CD14-positive monocyte (primary cell): Measurements from ENCODE around the gene DOHH. TPM values are rescaled to one million over a fixed set of nuclear protein-coding genes. Genes with fewer than 3 reads are reported as not detected.
A peak's percentile ranks its signal among the peaks of the same experiment; 100 is the strongest.

Experiments
- DNase-seq, 3 donors: peaks; one replicate each; pipeline ENCODE4 v3.0.0-alpha.2; 2011 to 2022
- H2AFZ ChIP-seq: 2 replicates; pipeline ENCODE4 v1.6.0; 2012; ENCODE audit warnings: mild to moderate bottlenecking, low read depth, low read length, inconsistent platforms; ENCODE audit not compliant: insufficient read depth, poor library complexity, severe bottlenecking
- H3K27ac ChIP-seq, 2 donors: 1 replicate in 1 of 2; 2 replicates in 1 of 2; pipeline ENCODE4 v1.5.1; 2012 to 2013; ENCODE audit warnings: low read length in 2 of 2, control low read depth in 1 of 2, inconsistent platforms in 1 of 2, low read depth in 1 of 2, mild to moderate bottlenecking in 1 of 2
- H3K27me3 ChIP-seq, 2 donors: one replicate each; pipeline versions ENCODE4 v1.6.0 to v1.6.1; 2011 to 2013; ENCODE audit warnings: low read length in 2 of 2; ENCODE audit not compliant: control insufficient read depth in 2 of 2, insufficient read depth in 2 of 2
- H3K36me3 ChIP-seq, 2 donors: replicated peaks in 1 of 2; 1 replicate in 1 of 2; 2 replicates in 1 of 2; pipeline versions ENCODE4 v1.5.1 to v1.6.1; 2012 to 2013; ENCODE audit warnings: low read length in 2 of 2, control low read depth in 1 of 2, inconsistent platforms in 1 of 2, mild to moderate bottlenecking in 1 of 2; ENCODE audit not compliant: insufficient read depth in 2 of 2, control insufficient read depth in 1 of 2
- H3K4me1 ChIP-seq, 2 donors: 1 replicate in 1 of 2; 2 replicates in 1 of 2; pipeline versions ENCODE4 v1.5.1 to v1.6.1; 2012 to 2013; ENCODE audit warnings: low read length in 2 of 2, control low read depth in 1 of 2, inconsistent platforms in 1 of 2, mild to moderate bottlenecking in 1 of 2, moderate library complexity in 1 of 2; ENCODE audit not compliant: insufficient read depth in 2 of 2, control insufficient read depth in 1 of 2
- H3K4me2 ChIP-seq: replicated peaks from 2 replicates; pipeline ENCODE3; 2012; ENCODE audit warnings: low read length, moderate library complexity, mild to moderate bottlenecking; ENCODE audit not compliant: poor library complexity, severe bottlenecking; ENCODE audit errors: extremely low read depth
- H3K4me3 ChIP-seq, 3 experiments: fragments of 200-600 bp in 1 of 3; sonication (generic) in 1 of 3; replicated peaks in 1 of 3; 1 replicate in 2 of 3; 2 replicates in 1 of 3; pipeline ENCODE4 v1.5.1; 2011 to 2013; ENCODE audit warnings: low read length in 3 of 3, mild to moderate bottlenecking in 3 of 3, control low read depth in 2 of 3, low read depth in 2 of 3, inconsistent platforms in 1 of 3, moderate library complexity in 1 of 3
- H3K79me2 ChIP-seq: 2 replicates; pipeline ENCODE4 v1.6.0; 2012; ENCODE audit warnings: mild to moderate bottlenecking, control low read depth, inconsistent platforms, low read length, moderate library complexity; ENCODE audit not compliant: insufficient read depth
- H3K9ac ChIP-seq: 2 replicates; pipeline ENCODE4 v1.6.0; 2017; ENCODE audit warnings: low read length, mild to moderate bottlenecking; ENCODE audit not compliant: insufficient read depth, poor library complexity, severe bottlenecking
- H3K9me3 ChIP-seq, 2 donors: replicated peaks in 1 of 2; 1 replicate in 1 of 2; 2 replicates in 1 of 2; pipeline versions ENCODE4 v1.5.1 to v1.6.1; 2012 to 2013; ENCODE audit warnings: low read length in 2 of 2, control low read depth in 1 of 2; ENCODE audit not compliant: control insufficient read depth in 1 of 2, insufficient read depth in 1 of 2
- H4K20me1 ChIP-seq: 2 replicates; pipeline ENCODE4 v1.6.0; 2012; ENCODE audit warnings: mild to moderate bottlenecking, low read length, control low read depth, moderate library complexity; ENCODE audit not compliant: insufficient read depth
- H3K27ac Mint-ChIP-seq, 7 donors: one replicate each; pipeline ENCODE4 v1.8.0; 2020; ENCODE audit warnings: mild to moderate bottlenecking in 7 of 7, mixed read lengths in 7 of 7, moderate library complexity in 6 of 7, inconsistent platforms in 2 of 7
- H3K27me3 Mint-ChIP-seq, 3 donors: one replicate each; pipeline ENCODE4 v1.8.0; 2021 to 2022; ENCODE audit warnings: low read depth in 3 of 3, mild to moderate bottlenecking in 3 of 3, mixed read lengths in 3 of 3, moderate library complexity in 3 of 3, inconsistent platforms in 1 of 3
- H3K36me3 Mint-ChIP-seq, 2 donors: one replicate each; pipeline ENCODE4 v1.8.0; 2020; ENCODE audit warnings: mixed read lengths in 2 of 2, inconsistent platforms in 1 of 2, mild to moderate bottlenecking in 1 of 2
- H3K4me1 Mint-ChIP-seq: one replicate; pipeline ENCODE4 v1.8.0; 2020; ENCODE audit warnings: mild to moderate bottlenecking, mixed read lengths
- H3K4me3 Mint-ChIP-seq, 2 donors: one replicate each; pipeline ENCODE4 v1.8.0; 2020; ENCODE audit warnings: mild to moderate bottlenecking in 2 of 2, mixed read lengths in 2 of 2, moderate library complexity in 1 of 2
- H3K9me3 Mint-ChIP-seq, 7 donors: one replicate each; pipeline ENCODE4 v1.8.0; 2020 to 2022; ENCODE audit warnings: mixed read lengths in 7 of 7, mild to moderate bottlenecking in 6 of 7, moderate library complexity in 6 of 7, inconsistent platforms in 2 of 7
- CTCF ChIP-seq: fragments of 200-600 bp; IDR thresholded peaks from one replicate; pipeline ENCODE4 v1.8.0; 2022; ENCODE audit warnings: antibody characterized with exemption, mild to moderate bottlenecking
- WGBS: methylation state at CpG from one replicate; pipeline ENCODE4 v1.1.5; 2013; ENCODE audit warnings: missing lambda C conversion rate; ENCODE audit not compliant: insufficient coverage; 5-methylcytosine and 5-hydroxymethylcytosine counted together
- intact Hi-C, 2 donors: fragments of 100-400 bp; cut with micrococcal nuclease; formaldehyde crosslinking; loops; one replicate each; pipeline versions ENCODE4 v1.15.0 to v1.15.1; 2023
- polyA plus RNA-seq, 3 donors: library from polyadenylated mRNA; depleted of rRNA in 1 of 3; unstranded in 2 of 3; stranded (reverse) in 1 of 3; fragments of 300-500 nt in 2 of 3; fragments of >200 nt in 1 of 3; fragmentation: Illumina TruSeq in 2 of 3; gene quantifications; 1 replicate in 2 of 3; 2 replicates in 1 of 3; pipeline ENCODE4 v1.2.3, GENCODE V29; 2012 to 2021

Gene DOHH
- polyA plus RNA-seq, 3 donors = 3.7 to 4.2 (median 4.1) TPM

- intact Hi-C loops = no loop called here
- no peak overlapping the region for H3K27ac ChIP-seq
- no peaks in the 10 kb centered on the region for H3K27me3 Mint-ChIP-seq
- no peak for TF ChIP-seq CTCF
- H3K79me2 ChIP-seq = no peaks in the 10 kb centered on the region
- H3K4me3 Mint-ChIP-seq = no peak overlapping the region
- 96% methylated on average over 9 of the region's 9 CpGs for WGBS
- peak overlapping the region in 2 of 7 donors; percentile 60 to 69 for H3K27ac Mint-ChIP-seq
- H3K4me1 ChIP-seq = peaks cover 0 to 5% of the 10 kb centered on the region in 2 donors
- H3K27me3 ChIP-seq = no peaks in the 10 kb centered on the region
- H3K4me1 Mint-ChIP-seq = peaks cover 10% of the 10 kb centered on the region
- no peak for DNase-seq
- H3K36me3 ChIP-seq = peaks cover 53 to 75% of the 10 kb centered on the region in 2 donors
- H2AFZ ChIP-seq = no peak overlapping the region
- peaks cover 47% of the 10 kb centered on the region for H4K20me1 ChIP-seq
- no peak overlapping the region for H3K9ac ChIP-seq
- no peaks in the 10 kb centered on the region for H3K9me3 ChIP-seq
- H3K9me3 Mint-ChIP-seq = peaks cover 0 to 5% (median 2%) of the 10 kb centered on the region in 7 donors
- peaks cover 35 to 60% of the 10 kb centered on the region in 2 donors for H3K36me3 Mint-ChIP-seq
- no peak overlapping the region for H3K4me3 ChIP-seq
- no peak overlapping the region for H3K4me2 ChIP-seq
Measured at GRCh38 chr19:3535235-3535535, 34.7 kb upstream of the DOHH start.

DNA sequence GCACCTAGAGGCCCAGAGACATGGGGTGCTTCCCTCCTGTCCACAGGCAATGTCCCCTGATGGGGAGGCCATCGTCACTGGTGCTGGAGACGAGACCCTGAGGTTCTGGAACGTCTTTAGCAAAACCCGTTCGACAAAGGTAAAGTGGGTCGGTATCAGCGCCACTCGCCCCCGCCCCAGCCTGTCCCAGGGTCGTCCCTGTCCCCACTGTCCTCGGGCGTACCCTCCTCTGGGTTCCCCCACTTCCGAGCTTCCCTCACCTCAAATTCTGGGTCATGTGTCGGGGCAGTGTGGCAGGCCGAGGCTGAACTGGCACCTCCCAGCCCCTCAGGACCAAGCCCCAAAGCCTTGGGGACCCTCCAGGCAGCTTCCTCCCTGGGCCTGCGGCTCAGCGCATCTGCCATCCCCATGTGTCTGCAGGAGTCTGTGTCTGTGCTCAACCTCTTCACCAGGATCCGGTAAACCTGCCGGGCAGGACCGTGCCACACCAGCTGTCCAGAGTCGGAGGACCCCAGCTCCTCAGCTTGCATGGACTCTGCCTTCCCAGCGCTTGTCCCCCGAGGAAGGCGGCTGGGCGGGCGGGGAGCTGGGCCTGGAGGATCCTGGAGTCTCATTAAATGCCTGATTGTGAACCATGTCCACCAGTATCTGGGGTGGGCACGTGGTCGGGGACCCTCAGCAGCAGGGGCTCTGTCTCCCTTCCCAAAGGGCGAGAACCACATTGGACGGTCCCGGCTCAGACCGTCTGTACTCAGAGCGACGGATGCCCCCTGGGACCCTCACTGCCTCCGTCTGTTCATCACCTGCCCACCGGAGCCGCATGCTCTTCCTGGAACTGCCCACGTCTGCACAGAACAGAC is 34.1 kb upstream of the DOHH start:
- H2AFZ ChIP-seq = no peak overlapping the region
- Mint-ChIP-seq H3K27me3 (no peaks in the 10 kb centered on the region), H3K4me1 (peaks cover 10% of the 10 kb centered on the region), H3K36me3 (peaks cover 35 to 57% of the 10 kb centered on the region in 2 donors), H3K9me3 (peaks cover 0 to 3% (median under 1%) of the 10 kb centered on the region in 7 donors), H3K27ac (peak overlapping the region in 4 of 7 donors; percentile 38 to 69 (median 62)), H3K4me3 (no peak overlapping the region)
- peaks cover 46% of the 10 kb centered on the region for H4K20me1 ChIP-seq
- H3K9me3 ChIP-seq = no peaks in the 10 kb centered on the region
- H3K4me3 ChIP-seq = no peak overlapping the region
- H3K27me3 ChIP-seq = no peaks in the 10 kb centered on the region
- WGBS = 97% methylated on average over 38 of the region's 38 CpGs
- no peak for DNase-seq
- intact Hi-C loops = no loop called here
- no peaks in the 10 kb centered on the region for H3K79me2 ChIP-seq
- H3K36me3 ChIP-seq = peaks cover 53 to 76% of the 10 kb centered on the region in 2 donors
- H3K4me2 ChIP-seq = no peak overlapping the region
- no peak for TF ChIP-seq CTCF
- H3K9ac ChIP-seq = no peak overlapping the region
- H3K4me1 ChIP-seq = peaks cover 0 to 5% of the 10 kb centered on the region in 2 donors
- no peak overlapping the region for H3K27ac ChIP-seq
